NCI-H460 (cell line): ENCODE results near the gene ACTA2. TPM values are rescaled to one million over a fixed set of nuclear protein-coding genes. Genes with fewer than 3 reads are reported as not detected.
"Not testable (repeated sequence)": the region's sequence is repeated elsewhere in the genome, so short reads cannot be mapped to it uniquely, and the experiment has no call there.

Experiments used
- DNase-seq: peaks from one replicate; pipeline ENCODE4 v3.0.0-alpha.2; 2016; ENCODE audit warnings: low read depth; ENCODE audit errors: extremely low read depth
- total RNA-seq: library from RNA; depleted of rRNA; stranded (reverse); fragments of >200 nt; shearing (Covaris generic); gene quantifications from 2 replicates; pipeline ENCODE4 v1.2.3, GENCODE V29; 2014

The ACTA2 gene
- total RNA-seq, 1 experiment from 2014 or later, result 41.7 TPM

DNA sequence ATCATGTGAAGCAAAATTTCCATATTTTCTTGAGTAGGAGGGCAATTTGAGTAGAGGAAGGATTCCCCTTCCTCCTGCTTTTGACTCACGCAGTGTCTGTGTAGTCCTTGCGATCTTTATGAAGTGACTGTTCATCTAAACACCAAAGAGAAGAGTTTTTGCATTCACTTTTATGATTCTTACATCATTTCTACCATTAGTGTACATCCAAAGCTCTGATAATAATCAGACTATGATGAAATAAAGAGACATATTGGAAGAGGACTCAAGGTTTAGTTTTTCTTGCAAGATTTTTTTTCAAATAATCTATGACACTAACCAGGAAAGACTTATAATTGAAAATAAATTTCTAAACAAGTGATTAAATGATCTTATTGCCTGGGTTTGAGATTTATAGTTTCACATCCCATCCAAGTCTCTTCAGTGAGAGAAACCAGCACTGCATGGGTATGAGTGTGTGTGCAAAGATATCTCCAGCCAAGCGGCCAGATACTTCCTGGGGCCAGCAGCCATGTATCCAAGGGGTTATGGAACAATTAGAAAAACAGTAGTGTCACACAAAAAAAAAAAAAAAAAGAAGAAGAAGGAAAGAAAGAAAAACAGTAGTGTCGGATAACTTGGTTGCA lies 2.0 kb upstream of the ACTA2 start:
- no peak for DNase-seq

DNA sequence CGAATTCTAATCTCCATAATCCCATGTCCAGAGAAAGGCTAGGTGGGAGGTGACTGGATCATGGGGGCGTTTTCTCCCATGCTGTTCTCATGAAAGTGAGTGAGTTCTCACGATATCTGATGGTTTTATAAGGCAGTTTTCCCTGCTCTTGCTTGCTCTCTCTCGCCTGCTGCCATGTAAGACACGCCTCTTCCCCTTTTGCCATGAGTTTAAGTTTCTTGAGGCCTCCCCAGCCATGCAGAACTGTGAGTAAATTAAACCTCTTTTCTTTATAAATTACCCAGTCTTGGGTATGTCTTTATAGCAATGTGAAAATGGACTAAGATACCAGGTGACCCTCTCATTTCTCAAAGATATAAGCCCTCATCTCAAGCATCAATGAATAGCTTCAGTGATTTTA lies 1.1 kb upstream of the ACTA2 start:
- no peak for DNase-seq

- no peak for DNase-seq
Measured at GRCh38 chr10:88949912-88950837, 2.4 kb downstream of the ACTA2 start.

DNA sequence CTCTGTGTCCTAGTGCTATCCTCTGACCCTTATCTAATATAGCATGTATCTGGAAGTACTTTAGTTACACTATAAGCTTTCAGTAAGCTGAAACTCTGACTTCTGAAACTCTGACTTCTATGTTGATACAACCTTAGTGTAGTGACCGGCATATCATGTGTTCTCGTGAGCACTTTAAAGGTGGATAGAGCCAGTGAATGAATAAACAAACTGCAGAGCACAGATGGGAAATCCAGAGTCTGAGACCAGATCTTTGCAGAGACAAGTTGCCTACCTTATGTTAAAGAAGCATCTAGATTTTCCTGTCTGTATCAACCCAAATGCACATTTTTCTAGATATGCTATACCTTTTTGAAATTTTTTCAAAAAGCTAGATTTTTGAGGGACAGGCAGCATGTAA lies 3.5 kb downstream of the ACTA2 start:
- no peak for DNase-seq

DNA sequence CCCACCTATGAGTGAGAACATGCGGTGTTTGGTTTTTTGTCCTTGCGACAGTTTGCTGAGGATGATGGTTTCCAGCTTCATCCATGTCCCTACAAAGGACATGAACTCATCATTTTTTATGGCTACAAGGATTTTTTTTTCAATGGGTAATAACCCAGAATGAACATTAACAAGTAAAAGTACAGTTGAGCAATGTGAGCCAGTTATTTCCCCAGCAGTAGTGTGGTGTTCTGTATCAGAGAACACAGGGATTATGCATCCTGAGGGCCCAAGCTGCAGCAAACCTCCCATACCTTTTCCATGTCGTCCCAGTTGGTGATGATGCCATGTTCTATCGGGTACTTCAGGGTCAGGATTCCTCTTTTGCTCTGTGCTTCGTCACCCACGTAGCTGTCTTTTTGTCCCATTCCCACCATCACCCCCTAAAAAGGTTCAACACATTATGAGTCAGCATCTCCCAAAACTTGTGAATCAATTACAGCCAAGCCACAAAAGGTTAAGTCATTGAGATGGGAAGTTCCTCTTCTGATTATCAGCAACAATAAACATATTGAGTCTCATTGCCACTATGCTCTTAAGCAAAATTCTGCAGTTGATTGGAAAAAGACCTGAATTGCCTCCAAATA lies 5.5 kb downstream of the ACTA2 start:
- DNase-seq, result no peak

DNA sequence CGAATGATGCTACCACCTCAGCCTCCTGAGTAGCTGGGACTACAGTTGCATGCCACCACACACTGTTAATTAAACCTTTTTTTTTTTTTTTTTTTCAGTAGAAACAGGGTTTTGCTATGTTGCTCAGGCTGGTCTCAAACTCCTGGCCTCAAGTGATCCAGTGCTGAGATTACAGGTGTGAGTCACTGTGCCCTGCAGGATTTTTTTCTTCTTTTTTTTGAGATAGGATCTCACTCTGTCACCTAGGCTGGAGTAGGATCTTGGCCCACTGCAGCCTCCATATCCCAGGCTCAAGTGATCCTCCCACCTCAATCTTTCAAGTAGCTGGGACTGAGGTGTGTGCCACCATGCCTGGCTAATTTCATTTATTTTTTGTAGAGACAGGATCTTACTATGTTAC lies 6.4 kb downstream of the ACTA2 start:
- no peak for DNase-seq

- DNase-seq, result no peak
Measured at GRCh38 chr10:88944813-88945212, 7.8 kb downstream of the ACTA2 start.

- no peak for DNase-seq
Measured at GRCh38 chr10:88943778-88944177, 8.8 kb downstream of the ACTA2 start.

DNA sequence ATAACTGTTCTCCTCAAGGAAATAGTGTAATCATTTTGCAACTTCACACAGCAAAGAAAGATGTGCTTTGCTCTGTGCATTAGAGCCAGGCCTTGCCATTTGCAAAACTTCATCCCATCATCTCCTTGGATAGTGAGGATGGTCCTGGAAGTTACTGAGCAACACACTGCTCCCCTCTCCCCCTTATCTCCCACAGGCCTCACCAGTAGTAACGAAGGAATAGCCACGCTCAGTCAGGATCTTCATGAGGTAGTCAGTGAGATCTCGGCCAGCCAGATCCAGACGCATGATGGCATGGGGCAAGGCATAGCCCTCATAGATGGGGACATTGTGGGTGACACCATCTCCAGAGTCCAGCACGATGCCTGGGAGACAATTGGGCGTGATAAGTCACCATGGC lies 11.5 kb downstream of the ACTA2 start:
- no peak for DNase-seq

- no peak for DNase-seq
Measured at GRCh38 chr10:88938938-88939337, 13.6 kb downstream of the ACTA2 start.

DNA sequence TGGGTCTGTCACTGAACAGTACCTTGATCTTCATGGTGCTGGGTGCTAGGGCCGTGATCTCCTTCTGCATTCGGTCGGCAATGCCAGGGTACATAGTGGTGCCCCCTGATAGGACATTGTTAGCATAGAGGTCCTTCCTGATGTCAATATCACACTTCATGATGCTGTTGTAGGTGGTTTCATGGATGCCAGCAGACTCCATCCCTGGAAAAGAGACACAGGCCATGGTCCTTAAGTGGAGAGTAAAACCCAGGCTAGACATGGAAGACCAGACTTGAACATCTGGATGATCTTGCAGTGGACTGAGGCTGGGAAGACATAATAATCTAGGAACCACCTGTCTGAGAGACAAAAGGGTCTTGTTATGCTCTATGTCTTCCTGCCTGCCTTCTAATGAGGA lies 14.5 kb downstream of the ACTA2 start:
- DNase-seq, result no peak

- DNase-seq, result no peak
Measured at GRCh38 chr10:88936656-88937055, 15.9 kb downstream of the ACTA2 start.

DNA sequence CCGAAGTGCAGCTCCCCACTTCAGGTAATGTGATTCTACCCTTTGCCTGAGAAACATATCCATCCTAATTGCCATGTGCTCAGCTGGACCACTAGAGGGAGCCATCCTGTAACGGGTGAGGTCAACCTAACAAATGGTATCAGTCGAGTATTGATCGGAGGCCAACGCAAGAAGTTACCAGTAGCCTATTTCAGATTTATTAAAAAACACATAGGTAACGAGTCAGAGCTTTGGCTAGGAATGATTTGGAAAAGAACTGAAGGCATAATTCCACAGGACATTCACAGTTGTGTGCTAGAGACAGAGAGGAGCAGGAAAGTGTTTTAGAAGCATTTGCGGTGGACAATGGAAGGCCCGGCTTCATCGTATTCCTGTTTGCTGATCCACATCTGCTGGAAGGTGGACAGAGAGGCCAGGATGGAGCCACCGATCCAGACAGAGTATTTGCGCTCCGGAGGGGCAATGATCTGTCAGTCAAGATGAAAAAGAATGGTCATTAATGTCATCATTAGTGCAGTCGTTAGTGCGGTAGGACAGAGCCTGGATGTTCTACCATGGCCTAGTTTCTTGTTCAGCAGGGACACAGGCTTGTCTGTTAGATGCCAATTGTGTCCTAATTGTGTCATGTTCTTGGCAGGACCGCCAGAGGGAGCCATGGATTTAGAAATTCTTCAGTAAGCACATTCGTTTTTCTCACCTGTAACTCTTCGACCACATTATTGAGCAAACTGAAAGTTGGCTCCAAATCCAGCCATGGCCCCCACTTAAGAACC lies 17.5 kb downstream of the ACTA2 start:
- DNase-seq, result peak; percentile 72

DNA sequence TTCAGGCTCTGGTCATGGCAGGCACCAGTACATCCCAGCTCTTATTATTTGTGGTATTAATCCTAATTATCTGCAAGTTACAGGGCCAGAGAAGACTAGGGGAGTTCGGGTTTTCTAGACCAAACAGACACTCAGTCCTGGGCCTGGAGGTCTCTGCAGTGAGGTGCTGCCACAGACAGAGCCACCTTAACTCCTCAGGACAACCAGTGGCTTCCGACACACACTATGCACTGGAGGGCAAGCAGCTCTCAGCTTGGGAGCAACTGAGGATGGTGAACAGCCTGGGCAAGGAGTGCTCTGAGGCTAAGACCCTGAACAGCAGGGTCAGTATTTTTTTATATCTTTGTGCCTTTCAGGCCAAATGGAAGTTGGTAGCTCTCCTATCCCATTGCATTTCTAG lies 19.0 kb downstream of the ACTA2 start:
- DNase-seq, result no peak

GRCh38 chr10:88932539-88933256 lies 19.9 kb downstream of the ACTA2 start:
- peak; percentile 75 for DNase-seq

- DNase-seq, result not testable (repeated sequence)
Measured at GRCh38 chr10:88932029-88932428, 20.5 kb downstream of the ACTA2 start.

DNA sequence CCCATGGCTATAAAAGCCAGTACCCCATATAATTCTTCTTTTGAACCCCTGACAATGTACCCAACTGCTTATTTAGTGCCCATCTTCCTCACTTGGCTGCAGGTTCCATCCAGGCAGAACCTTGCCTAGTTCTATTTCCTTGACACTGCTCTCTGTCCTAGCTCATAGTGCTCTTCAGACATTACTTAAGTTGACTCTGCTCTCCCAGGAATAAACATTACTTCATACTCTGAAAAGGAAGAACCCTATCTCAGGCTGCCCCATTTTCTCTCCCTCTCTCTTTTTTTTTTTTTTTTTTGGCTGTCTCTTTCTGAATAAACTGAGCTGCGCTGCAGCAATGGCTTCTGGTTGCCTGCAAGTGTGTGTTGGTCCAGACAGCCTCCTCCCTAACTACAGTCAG lies 21.0 kb downstream of the ACTA2 start:
- no peak for DNase-seq

GRCh38 chr10:88928254-88928653 lies 24.3 kb downstream of the ACTA2 start:
- no peak for DNase-seq

GRCh38 chr10:88927416-88927690 lies 25.2 kb downstream of the ACTA2 start:
- no peak for DNase-seq

- no peak for DNase-seq
Measured at GRCh38 chr10:88926566-88927415, 25.8 kb downstream of the ACTA2 start.
